HEK293T (cell line): ENCODE results near the gene NEURL1.

Experiments used
- ARNT ChIP-seq: fragments of 450-650 bp; IDR thresholded peaks from 2 replicates; pipeline ENCODE4 v1.6.1; 2017; ENCODE audit warnings: mild to moderate bottlenecking
- BHLHE40 ChIP-seq: fragments of 450-650 bp; IDR thresholded peaks from 2 replicates; pipeline ENCODE4 v1.6.1; 2016; ENCODE audit warnings: mild to moderate bottlenecking, moderate library complexity, borderline replicate concordance
- ELF4 ChIP-seq: fragments of 450-650 bp; IDR thresholded peaks from 2 replicates; pipeline ENCODE4 v1.6.1; 2017; ENCODE audit warnings: antibody characterized with exemption
- FOXK2 ChIP-seq: fragments of 450-650 bp; IDR thresholded peaks from 2 replicates; pipeline ENCODE4 v1.6.1; 2016; ENCODE audit warnings: mild to moderate bottlenecking
- PKNOX1 ChIP-seq: fragments of 450-650 bp; IDR thresholded peaks from 2 replicates; pipeline ENCODE4 v1.6.1; 2016
- SP1 ChIP-seq: fragments of 450-650 bp; IDR thresholded peaks from 2 replicates; pipeline ENCODE4 v1.6.1; 2017
- TARDBP ChIP-seq: fragments of 450-650 bp; IDR thresholded peaks from 2 replicates; pipeline ENCODE4 v1.6.1; 2016
- ZNF384 ChIP-seq: fragments of 450-650 bp; IDR thresholded peaks from 2 replicates; pipeline ENCODE4 v1.6.1; 2016

- TF ChIP-seq PKNOX1 (no peak), ARNT (no peak), SP1 (no peak), ZNF384 (no peak), BHLHE40 (no peak), FOXK2 (no peak), TARDBP (no peak), ELF4 (no peak)
Observed at GRCh38 chr10:103627111-103627892, 133.8 kb downstream of the NEURL1 start.
